Occipital lobe (tissue), 2 donors: ENCODE data around the gene PPFIBP2. TPM values are rescaled to one million over a fixed set of nuclear protein-coding genes. Genes with fewer than 3 reads are reported as not detected.

Source experiments
- DNase-seq: peaks from one replicate; lab custom pipeline; 2025; lab: John Stamatoyannopoulos, UW
- total RNA-seq: library from RNA; depleted of rRNA; stranded (reverse); fragments of >200 nt; gene quantifications from one replicate; pipeline ENCODE4 v1.2.3, GENCODE V29; 2014

The PPFIBP2 gene
- total RNA-seq, 1 donor from 2014 or later = 15.8 TPM

GRCh38 chr11:7630002-7630401, 116.2 kb downstream of the PPFIBP2 start:
- DNase-seq = peak; percentile 3

GRCh38 chr11:7632211-7632610, 118.4 kb downstream of the PPFIBP2 start:
- no peak for DNase-seq

GRCh38 chr11:7635137-7635536, 121.3 kb downstream of the PPFIBP2 start:
- peak; percentile 12 for DNase-seq

- DNase-seq = no peak
Observed at GRCh38 chr11:7635708-7636107, 121.9 kb downstream of the PPFIBP2 start.

GRCh38 chr11:7636350-7636749, 122.6 kb downstream of the PPFIBP2 start:
- no peak for DNase-seq

- DNase-seq = no peak
Observed at GRCh38 chr11:7637447-7638157, 123.8 kb downstream of the PPFIBP2 start.

GRCh38 chr11:7638710-7639642, 125.2 kb downstream of the PPFIBP2 start:
- DNase-seq = no peak

GRCh38 chr11:7639643-7640025, 125.8 kb downstream of the PPFIBP2 start:
- DNase-seq = no peak

- DNase-seq = no peak
Observed at GRCh38 chr11:7640816-7641215, 127.0 kb downstream of the PPFIBP2 start.

GRCh38 chr11:7642747-7643146, 128.9 kb downstream of the PPFIBP2 start:
- no peak for DNase-seq

- DNase-seq = no peak
Observed at GRCh38 chr11:7643314-7643713, 129.5 kb downstream of the PPFIBP2 start.

GRCh38 chr11:7645206-7645605, 131.4 kb downstream of the PPFIBP2 start:
- no peak for DNase-seq

GRCh38 chr11:7646866-7647265, 133.1 kb downstream of the PPFIBP2 start:
- no peak for DNase-seq

GRCh38 chr11:7648264-7648663, 134.5 kb downstream of the PPFIBP2 start:
- no peak for DNase-seq

GRCh38 chr11:7651140-7651551, 137.3 kb downstream of the PPFIBP2 start:
- DNase-seq = no peak

GRCh38 chr11:7651700-7652099, 137.9 kb downstream of the PPFIBP2 start:
- peak; percentile 67 for DNase-seq

- no peak for DNase-seq
Observed at GRCh38 chr11:7654195-7654705, 140.5 kb downstream of the PPFIBP2 start.

GRCh38 chr11:7655253-7656217, 141.7 kb downstream of the PPFIBP2 start:
- DNase-seq = no peak

- no peak for DNase-seq
Observed at GRCh38 chr11:7656704-7657103, 142.9 kb downstream of the PPFIBP2 start.

- peak; percentile 18 for DNase-seq
Observed at GRCh38 chr11:7657306-7658025, 143.7 kb downstream of the PPFIBP2 start.
